ENCODE data around the gene DNM2. TPM values are rescaled to one million over a fixed set of nuclear protein-coding genes. Genes with fewer than 3 reads are reported as not detected.

DNM2 gene
- total and polyA plus RNA-seq, 9 of the 15 experiments (the other 6 are each of a cell fraction or from before 2014, with no cell fraction given), result 2.2 to 161 (median 72.6) TPM

- TF ChIP-seq, protein P1, sequence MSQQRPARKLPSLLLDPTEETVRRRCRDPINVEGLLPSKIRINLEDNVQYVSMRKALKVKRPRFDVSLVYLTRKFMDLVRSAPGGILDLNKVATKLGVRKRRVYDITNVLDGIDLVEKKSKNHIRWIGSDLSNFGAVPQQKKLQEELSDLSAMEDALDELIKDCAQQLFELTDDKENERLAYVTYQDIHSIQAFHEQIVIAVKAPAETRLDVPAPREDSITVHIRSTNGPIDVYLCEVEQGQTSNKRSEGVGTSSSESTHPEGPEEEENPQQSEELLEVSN (IDR thresholded peaks at IDR 0.05; ENCODE audit: borderline replicate concordance in 1 of 2, extremely low read depth in 1 of 2, insufficient read depth in 1 of 2, insufficient read length in 1 of 2, low read depth in 1 of 2, low read length in 1 of 2, poor library complexity in 1 of 2, severe bottlenecking in 1 of 2), result no peak
- TF ChIP-seq, protein P2, sequence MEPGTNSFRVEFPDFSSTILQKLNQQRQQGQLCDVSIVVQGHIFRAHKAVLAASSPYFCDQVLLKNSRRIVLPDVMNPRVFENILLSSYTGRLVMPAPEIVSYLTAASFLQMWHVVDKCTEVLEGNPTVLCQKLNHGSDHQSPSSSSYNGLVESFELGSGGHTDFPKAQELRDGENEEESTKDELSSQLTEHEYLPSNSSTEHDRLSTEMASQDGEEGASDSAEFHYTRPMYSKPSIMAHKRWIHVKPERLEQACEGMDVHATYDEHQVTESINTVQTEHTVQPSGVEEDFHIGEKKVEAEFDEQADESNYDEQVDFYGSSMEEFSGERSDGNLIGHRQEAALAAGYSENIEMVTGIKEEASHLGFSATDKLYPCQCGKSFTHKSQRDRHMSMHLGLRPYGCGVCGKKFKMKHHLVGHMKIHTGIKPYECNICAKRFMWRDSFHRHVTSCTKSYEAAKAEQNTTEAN (CRISPR knock-in tag; IDR thresholded peaks at IDR 0.05), result no peak
- no peak for TF ChIP-seq RERE (CRISPR knock-in tag; IDR thresholded peaks at IDR 0.05; ENCODE audit: borderline replicate concordance)
- TF ChIP-seq ELK1 (CRISPR knock-in tag; IDR thresholded peaks at IDR 0.05), result no peak
- no peak for TF ChIP-seq SETDB1 (IDR thresholded peaks at IDR 0.05; ENCODE audit: low read length)
- TF ChIP-seq ETV1 (tag; conservative IDR thresholded peaks at IDR 0.05; ENCODE audit: low read depth), result no peak
- no peak for TF ChIP-seq NR2C1 (IDR thresholded peaks at IDR 0.05)
- no peak for TF ChIP-seq NR2C1 (tag; IDR thresholded peaks at IDR 0.05)
- no peak; a peak in 1 of 6 replicates for TF ChIP-seq ZBTB11 (CRISPR knock-in tag; IDR thresholded peaks at IDR 0.05)
- TF ChIP-seq, protein P3, sequence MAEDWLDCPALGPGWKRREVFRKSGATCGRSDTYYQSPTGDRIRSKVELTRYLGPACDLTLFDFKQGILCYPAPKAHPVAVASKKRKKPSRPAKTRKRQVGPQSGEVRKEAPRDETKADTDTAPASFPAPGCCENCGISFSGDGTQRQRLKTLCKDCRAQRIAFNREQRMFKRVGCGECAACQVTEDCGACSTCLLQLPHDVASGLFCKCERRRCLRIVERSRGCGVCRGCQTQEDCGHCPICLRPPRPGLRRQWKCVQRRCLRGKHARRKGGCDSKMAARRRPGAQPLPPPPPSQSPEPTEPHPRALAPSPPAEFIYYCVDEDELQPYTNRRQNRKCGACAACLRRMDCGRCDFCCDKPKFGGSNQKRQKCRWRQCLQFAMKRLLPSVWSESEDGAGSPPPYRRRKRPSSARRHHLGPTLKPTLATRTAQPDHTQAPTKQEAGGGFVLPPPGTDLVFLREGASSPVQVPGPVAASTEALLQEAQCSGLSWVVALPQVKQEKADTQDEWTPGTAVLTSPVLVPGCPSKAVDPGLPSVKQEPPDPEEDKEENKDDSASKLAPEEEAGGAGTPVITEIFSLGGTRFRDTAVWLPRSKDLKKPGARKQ (CRISPR knock-in tag; IDR thresholded peaks at IDR 0.05), result no peak
Measured at GRCh38 chr19:10835754-10836478, 118.0 kb downstream of the DNM2 start, which contains the start of gene TMED1 (continued).
